HepG2 (cell line): ENCODE results near the gene HSDL2. TPM values are rescaled to one million over a fixed set of nuclear protein-coding genes. Genes with fewer than 3 reads are reported as not detected.
A peak's percentile ranks its signal among the peaks of the same experiment; 100 is the strongest.

Experiments used
- ARID5B ChIP-seq: IDR thresholded peaks from 2 replicates; pipeline ENCODE4 v1.4.0; 2020; ENCODE audit warnings: mild to moderate bottlenecking, missing genetic modification reagents
- BORCS8-MEF2B ChIP-seq: sonication (generic); formaldehyde crosslinking; IDR thresholded peaks from 2 replicates; pipeline ENCODE4 v1.8.0; 2022; ENCODE audit warnings: mild to moderate bottlenecking, missing genetic modification reagents
- CHCHD3 ChIP-seq: sonication (generic); formaldehyde crosslinking; IDR thresholded peaks from 2 replicates; pipeline ENCODE4 v1.8.0; 2022; ENCODE audit warnings: mild to moderate bottlenecking, missing genetic modification reagents, moderate library complexity
- DRAP1 ChIP-seq: IDR thresholded peaks from 2 replicates; pipeline ENCODE4 v1.6.1; 2016; ENCODE audit warnings: missing genetic modification reagents, missing compliant biosample characterization
- EP300 ChIP-seq, 3 experiments: sonication (generic) in 1 of 3; formaldehyde crosslinking in 1 of 3; IDR thresholded peaks; 2 replicates each; pipeline versions ENCODE4 v1.5.1 to v1.6.1; 2011 to 2020; ENCODE audit warnings: low read depth in 2 of 3, low read length in 2 of 3, borderline replicate concordance in 1 of 3, improper control_type of control experiment in 1 of 3, mild to moderate bottlenecking in 1 of 3, missing genetic modification reagents in 1 of 3, moderate library complexity in 1 of 3
- FOSL2 ChIP-seq: sonication (generic); formaldehyde crosslinking; IDR thresholded peaks from 2 replicates; pipeline ENCODE4 v1.4.0; 2020; ENCODE audit warnings: missing genetic modification reagents
- FOXA3 ChIP-seq: IDR thresholded peaks from 2 replicates; pipeline ENCODE4 v1.6.1; 2016; ENCODE audit warnings: missing genetic modification reagents, missing compliant biosample characterization
- FOXO1 ChIP-seq: sonication (generic); formaldehyde crosslinking; IDR thresholded peaks from 2 replicates; pipeline ENCODE4 v1.4.0; 2020; ENCODE audit warnings: missing genetic modification reagents
- HOXD1 ChIP-seq: sonication (generic); formaldehyde crosslinking; IDR thresholded peaks from 2 replicates; pipeline ENCODE4 v1.5.0; 2020; ENCODE audit warnings: missing genetic modification reagents
- PHF8 ChIP-seq: sonication (generic); formaldehyde crosslinking; IDR thresholded peaks from 2 replicates; pipeline ENCODE4 v1.5.0; 2020; ENCODE audit warnings: missing genetic modification reagents
- PRDM10 ChIP-seq: sonication (generic); formaldehyde crosslinking; IDR thresholded peaks from 2 replicates; pipeline ENCODE4 v1.4.0; 2020; ENCODE audit warnings: low read depth, missing genetic modification reagents
- SALL1 ChIP-seq: sonication (generic); formaldehyde crosslinking; IDR thresholded peaks from 2 replicates; pipeline ENCODE4 v1.8.0; 2022; ENCODE audit warnings: mild to moderate bottlenecking, missing genetic modification reagents
- ZBTB10 ChIP-seq: sonication (generic); formaldehyde crosslinking; IDR thresholded peaks from 2 replicates; pipeline ENCODE4 v1.4.0; 2020; ENCODE audit warnings: missing genetic modification reagents, borderline replicate concordance
- ZNF580 ChIP-seq: IDR thresholded peaks from 2 replicates; pipeline ENCODE4 v1.6.1; 2016; ENCODE audit warnings: low read depth, borderline replicate concordance
- ZSCAN21 ChIP-seq: sonication (generic); formaldehyde crosslinking; IDR thresholded peaks from 2 replicates; pipeline ENCODE4 v1.8.0; 2022; ENCODE audit warnings: mild to moderate bottlenecking, missing genetic modification reagents, moderate library complexity, borderline replicate concordance
- polyA plus RNA-seq, 8 experiments: library from polyadenylated mRNA; depleted of rRNA in 3 of 8; stranded (reverse) in 7 of 8; unstranded in 1 of 8; fragments of >200 nt; fragmentation: Illumina TruSeq in 4 of 8; extraction: Trizol in 4 of 8; gene quantifications; 2 replicates each; pipeline versions ENCODE4 v1.2.1 to v1.2.3, GENCODE V29; 2011 to 2016; ENCODE audit warnings: low read depth in 4 of 8, missing spikeins in 1 of 8, mixed read lengths in 1 of 8; ENCODE audit not compliant: insufficient read depth in 1 of 8
- total RNA-seq, 5 experiments: library from RNA; depleted of rRNA; stranded (reverse); fragments of >200 nt; fragmentation: Illumina TruSeq; extraction: Trizol; gene quantifications; 2 replicates each; pipeline ENCODE4 v1.2.3, GENCODE V29; 2016; ENCODE audit warnings: low read depth in 1 of 5

Gene HSDL2
- total and polyA plus RNA-seq, 2 of the 13 experiments (the other 11 are each of a cell fraction or from before 2014, with no cell fraction given): 55.3 to 80.2 TPM

- TF ChIP-seq FOSL2: 0 out of 2 replicates have a peak, but pooled peaks have one; percentile 22
- 0 out of 2 replicates have a peak, but pooled peaks have one; percentile 14 for TF ChIP-seq ZNF580 (CRISPR knock-in tag)
- TF ChIP-seq ZBTB10: no peak
- no peak for TF ChIP-seq EP300 (IDR thresholded peaks at IDR 0.05; ENCODE audit: low read depth in 2 of 2, low read length in 2 of 2)
- 0 out of 2 replicates have a peak, but pooled peaks have one; percentile 17 for TF ChIP-seq EP300 (CRISPR knock-in tag; IDR thresholded peaks at IDR 0.05; ENCODE audit: borderline replicate concordance)
- TF ChIP-seq PHF8: peak; percentile 27
- 0 out of 2 replicates have a peak, but pooled peaks have one; percentile 1 for TF ChIP-seq DRAP1
- TF ChIP-seq PRDM10 (CRISPR knock-in tag): peak; percentile 79
- 0 out of 2 replicates have a peak, but pooled peaks have one; percentile 19 for TF ChIP-seq ZSCAN21
- TF ChIP-seq FOXA3: peak; percentile 37
- 0 out of 2 replicates have a peak, but pooled peaks have one; percentile 26 for TF ChIP-seq ARID5B (CRISPR knock-in tag)
- TF ChIP-seq HOXD1 (CRISPR knock-in tag): no peak
- TF ChIP-seq SALL1 (CRISPR knock-in tag): peak; percentile 52; the same call in 1 of the 2 replicates
- TF ChIP-seq CHCHD3 (CRISPR knock-in tag): no peak
- 0 out of 2 replicates have a peak, but pooled peaks have one; percentile 13 for TF ChIP-seq FOXO1 (CRISPR knock-in tag)
- 0 out of 2 replicates have a peak, but pooled peaks have one; percentile 16 for TF ChIP-seq BORCS8-MEF2B (CRISPR knock-in tag)
Measured at GRCh38 chr9:112333639-112334431, 46.1 kb upstream of the HSDL2 start (continued).
